ENCODE measurements around the gene CARF.

- TF ChIP-seq ZBTB7A (tag by site-specific recombination; IDR thresholded peaks at IDR 0.05; ENCODE audit: low read depth) (no peak), CTCF (tag by site-specific recombination; IDR thresholded peaks at IDR 0.05) (no peak), REPIN1 (tag by site-specific recombination; IDR thresholded peaks at IDR 0.05; ENCODE audit: low read depth) (no peak), ZSCAN18 (tag by site-specific recombination; IDR thresholded peaks at IDR 0.05) (no peak), KLF10 (tag by site-specific recombination; IDR thresholded peaks at IDR 0.05) (no peak), ZNF639 (tag by site-specific recombination; IDR thresholded peaks at IDR 0.05) (no peak), ZNF398 (tag by site-specific recombination; IDR thresholded peaks at IDR 0.05) (no peak)
These were observed 21.9 kb downstream of the CARF start for GRCh38 chr2:202933958-202934357.

All from HEK293 (cell line).